Measurements from ENCODE around the gene PALM2AKAP2.

The PALM2AKAP2 gene

GRCh38 chr9:109775516-109775915 is 4.5 kb upstream of the PALM2AKAP2 start:
- DNase-seq = no peak

- no peak for DNase-seq
These were observed 3.6 kb upstream of the PALM2AKAP2 start for GRCh38 chr9:109776391-109776790.

- DNase-seq = no peak
These were observed 545 bp downstream of the PALM2AKAP2 start for GRCh38 chr9:109780453-109781033.

GRCh38 chr9:109781086-109781485 is 1.1 kb downstream of the PALM2AKAP2 start:
- DNase-seq = no peak

GRCh38 chr9:109781541-109782197 is 1.7 kb downstream of the PALM2AKAP2 start:
- no peak for DNase-seq

- DNase-seq = no peak
These were observed 7.7 kb downstream of the PALM2AKAP2 start for GRCh38 chr9:109787735-109788134.

- DNase-seq = no peak
These were observed 9.6 kb downstream of the PALM2AKAP2 start for GRCh38 chr9:109789556-109789955.

GRCh38 chr9:109789971-109790370 is 10.0 kb downstream of the PALM2AKAP2 start:
- DNase-seq = no peak

- DNase-seq = no peak
These were observed 11.1 kb downstream of the PALM2AKAP2 start for GRCh38 chr9:109791003-109791677.

GRCh38 chr9:109791747-109792146 is 11.7 kb downstream of the PALM2AKAP2 start:
- no peak for DNase-seq

GRCh38 chr9:109792951-109793546 is 13.1 kb downstream of the PALM2AKAP2 start:
- DNase-seq = no peak

- DNase-seq = no peak
These were observed 13.9 kb downstream of the PALM2AKAP2 start for GRCh38 chr9:109793921-109794320.

- no peak for DNase-seq
These were observed 14.5 kb downstream of the PALM2AKAP2 start for GRCh38 chr9:109794361-109795012.

- no peak for DNase-seq
These were observed 15.6 kb downstream of the PALM2AKAP2 start for GRCh38 chr9:109795613-109796012.

- no peak for DNase-seq
These were observed 16.1 kb downstream of the PALM2AKAP2 start for GRCh38 chr9:109796078-109796477.

GRCh38 chr9:109797006-109797405 is 17.0 kb downstream of the PALM2AKAP2 start:
- DNase-seq = no peak

GRCh38 chr9:109797509-109797908 is 17.5 kb downstream of the PALM2AKAP2 start:
- no peak for DNase-seq

GRCh38 chr9:109799141-109799540 is 19.1 kb downstream of the PALM2AKAP2 start:
- no peak for DNase-seq

- DNase-seq = no peak
These were observed 19.8 kb downstream of the PALM2AKAP2 start for GRCh38 chr9:109799792-109800191.

GRCh38 chr9:109801484-109801883 is 21.5 kb downstream of the PALM2AKAP2 start:
- DNase-seq = no peak

- DNase-seq = no peak
These were observed 22.5 kb downstream of the PALM2AKAP2 start for GRCh38 chr9:109802491-109802890.

- DNase-seq = no peak
These were observed 25.1 kb downstream of the PALM2AKAP2 start for GRCh38 chr9:109805050-109805449.

- no peak for DNase-seq
These were observed 26.6 kb downstream of the PALM2AKAP2 start for GRCh38 chr9:109806506-109807115.

Measured in activated CD8-positive, alpha-beta memory T cell treated with anti-CD3 and anti-CD28 coated beads, Interleukin-2, amount 50 U/mL, for 48 hours (primary cell).